HG03457 (cell line): Measurements from ENCODE around the gene RFX1.

Experiments
- ATAC-seq: cut with Tn5 transposase; IDR thresholded peaks from one replicate; pipeline ENCODE4 v1.9.1; 2021; ENCODE audit warnings: moderate number of reproducible peaks; ENCODE audit not compliant: unreplicated experiment

Gene RFX1

GRCh38 chr19:13962699-13963602, 43.2 kb downstream of the RFX1 start:
- no peak for ATAC-seq

DNA sequence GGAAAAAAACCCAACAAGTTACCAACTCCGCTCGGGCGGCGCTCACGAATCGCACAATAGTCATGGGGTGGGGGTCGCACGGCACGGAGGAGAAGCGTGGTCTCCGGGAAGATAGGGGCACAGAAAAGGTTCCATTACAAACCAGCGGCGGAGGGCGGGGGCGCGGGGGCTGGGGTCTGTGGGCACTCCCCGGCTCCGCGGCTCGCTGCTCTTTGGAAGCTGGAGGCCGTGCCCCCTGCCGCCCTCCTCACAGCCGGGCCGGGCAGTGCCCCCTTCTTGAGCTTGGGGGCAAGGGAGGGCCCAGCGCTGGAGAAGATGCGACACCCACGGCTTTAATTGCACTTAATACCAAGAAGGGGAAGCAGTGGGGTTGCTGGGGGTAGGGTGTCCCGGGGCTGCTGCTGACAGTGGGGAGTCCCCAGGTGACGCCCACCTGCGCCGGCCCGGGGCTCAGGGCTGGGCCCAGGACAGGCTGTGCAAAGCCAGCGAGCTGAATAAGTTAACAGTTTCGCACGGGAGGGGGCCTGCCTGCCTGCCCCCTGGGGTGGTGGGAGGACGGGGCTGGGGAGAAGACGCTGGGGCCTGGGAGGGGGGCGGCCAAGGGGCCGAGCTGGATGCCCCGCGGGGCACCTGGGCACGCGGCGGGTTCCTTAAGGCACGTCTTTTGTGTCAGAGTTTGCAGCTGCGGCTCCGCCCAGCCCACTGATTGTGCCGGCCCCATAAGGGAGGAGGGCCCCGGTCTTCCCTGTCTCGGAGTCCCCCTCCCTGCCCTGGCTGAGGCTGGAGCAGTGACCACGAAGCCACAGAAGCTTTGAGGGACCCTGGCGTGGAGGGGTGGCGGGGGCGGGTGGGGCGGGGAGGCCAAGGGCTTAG, 44.1 kb downstream of the RFX1 start:
- no peak for ATAC-seq

- ATAC-seq = no peak
These were observed 45.0 kb downstream of the RFX1 start for GRCh38 chr19:13960863-13961784.

GRCh38 chr19:13959962-13960862, 45.9 kb downstream of the RFX1 start:
- no peak for ATAC-seq

DNA sequence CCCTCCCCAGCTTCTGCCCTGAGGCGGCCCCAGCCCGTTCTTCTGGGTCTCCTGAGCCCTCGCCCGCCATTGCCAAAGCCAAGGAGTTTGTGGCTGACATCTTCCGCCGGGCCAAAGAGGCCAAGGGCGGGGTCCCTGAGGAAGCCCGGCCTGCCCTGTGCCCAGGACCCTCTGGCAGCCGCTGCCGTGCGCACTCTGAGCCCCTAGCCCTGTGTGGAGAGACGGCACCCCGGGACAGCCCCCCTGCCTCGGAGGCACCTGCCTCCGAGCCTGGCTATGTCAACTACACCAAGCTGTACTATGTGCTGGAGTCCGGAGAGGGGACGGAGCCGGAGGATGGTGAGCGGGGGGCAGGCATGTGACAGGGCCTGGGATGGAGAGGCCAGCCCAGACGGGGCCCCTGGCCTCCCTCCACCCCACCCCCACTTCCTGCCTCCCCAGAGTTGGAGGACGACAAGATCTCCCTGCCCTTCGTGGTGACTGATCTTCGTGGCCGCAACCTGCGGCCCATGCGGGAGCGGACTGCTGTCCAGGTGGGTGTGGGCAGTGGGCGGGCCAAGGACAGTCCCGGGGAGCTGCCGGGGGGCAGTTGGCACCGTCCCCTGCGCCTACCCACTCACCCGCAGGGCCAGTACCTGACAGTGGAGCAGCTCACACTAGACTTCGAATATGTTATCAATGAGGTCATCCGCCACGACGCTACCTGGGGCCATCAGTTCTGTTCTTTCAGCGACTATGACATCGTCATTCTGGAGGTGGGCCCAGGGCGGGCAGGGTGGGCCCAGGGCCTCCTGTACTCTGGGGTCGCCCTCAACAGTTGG, 46.8 kb downstream of the RFX1 start:
- ATAC-seq = no peak

DNA sequence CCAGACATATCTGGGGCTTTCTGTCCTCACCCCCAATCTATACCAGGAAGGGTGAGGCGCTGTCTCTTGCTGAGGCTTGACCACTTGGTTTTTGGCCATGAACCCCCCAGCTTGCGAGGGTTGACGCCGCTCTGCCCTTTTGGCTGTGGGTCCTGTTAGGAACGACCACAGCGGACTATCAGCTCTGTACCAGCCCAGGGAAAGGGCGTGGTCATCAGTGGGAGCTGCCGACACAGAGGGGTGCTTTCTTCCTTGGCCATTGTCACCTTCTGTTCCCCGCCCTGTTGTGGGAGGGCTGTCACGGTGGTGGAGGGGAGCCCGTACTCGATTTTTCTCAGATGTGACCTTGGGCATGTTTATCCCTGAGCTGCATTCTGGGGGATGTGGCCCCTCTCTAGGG, 48.1 kb downstream of the RFX1 start:
- ATAC-seq = no peak

DNA sequence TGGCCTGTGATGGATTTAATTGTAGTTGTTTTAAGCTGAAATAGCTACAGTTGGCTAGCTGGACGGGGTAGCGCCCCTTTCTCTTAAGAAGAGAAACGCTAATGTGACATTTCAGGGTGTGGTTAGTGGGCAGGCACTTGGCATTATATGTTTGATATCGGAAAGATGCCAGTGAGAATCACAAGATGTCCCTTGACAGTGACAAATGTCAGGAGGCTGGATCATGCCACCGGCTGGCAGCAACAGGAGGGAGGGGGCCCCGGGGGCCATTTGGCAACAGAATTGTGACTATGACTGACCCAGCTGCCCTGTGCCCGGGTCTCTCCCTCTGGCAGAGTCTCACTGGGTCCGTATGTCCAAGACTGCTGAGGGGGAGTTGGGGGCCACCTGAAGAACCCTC, 49.1 kb downstream of the RFX1 start:
- ATAC-seq = no peak

DNA sequence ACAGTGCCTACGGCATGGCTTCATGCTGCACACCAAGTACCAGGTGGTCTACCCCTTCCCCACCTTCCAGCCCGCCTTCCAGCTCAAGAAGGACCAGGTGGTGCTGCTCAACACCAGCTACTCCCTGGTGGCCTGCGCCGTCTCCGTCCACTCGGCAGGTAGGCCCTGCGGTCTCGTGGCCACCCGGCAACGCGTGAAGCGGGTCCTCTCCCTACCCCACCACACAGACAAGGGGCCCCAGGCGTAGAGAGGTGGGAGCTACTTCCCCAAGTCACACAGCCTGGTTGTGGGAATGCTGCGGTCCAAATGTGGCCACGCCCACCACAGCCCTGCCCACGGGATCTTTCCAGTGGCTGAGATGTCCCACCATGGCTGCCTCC, 49.8 kb downstream of the RFX1 start:
- ATAC-seq = no peak

DNA sequence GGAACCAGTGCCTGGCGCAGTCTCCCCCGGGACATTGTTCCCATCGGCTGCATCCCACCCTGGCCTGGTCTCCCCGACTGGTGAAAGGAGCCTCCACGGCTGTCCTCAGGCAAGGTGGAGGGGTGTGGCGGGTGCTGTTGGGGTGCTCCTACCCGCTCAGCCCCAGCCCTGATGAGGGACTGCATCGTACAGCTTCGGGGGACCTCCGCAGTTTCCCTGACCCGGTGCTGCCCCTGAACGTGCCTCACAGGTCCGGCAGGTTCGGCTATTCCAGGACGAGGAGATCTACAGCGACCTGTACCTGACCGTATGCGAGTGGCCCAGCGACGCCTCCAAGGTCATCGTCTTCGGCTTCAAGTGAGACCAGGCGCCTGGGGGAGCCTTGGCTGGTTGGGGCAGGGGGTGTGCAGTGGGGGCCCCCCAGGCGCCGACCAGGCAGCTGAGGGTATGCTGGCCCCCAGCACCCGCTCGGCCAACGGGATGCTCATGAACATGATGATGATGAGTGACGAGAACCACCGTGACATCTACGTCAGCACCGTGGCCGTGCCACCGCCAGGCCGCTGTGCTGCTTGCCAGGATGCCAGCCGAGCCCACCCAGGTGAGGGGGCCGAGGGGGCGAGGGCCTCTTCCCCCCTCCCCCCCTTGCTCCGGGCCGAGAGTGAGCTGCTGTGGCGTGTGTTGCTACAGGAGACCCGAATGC, 50.3 kb downstream of the RFX1 start:
- no peak for ATAC-seq

- ATAC-seq = no peak
These were observed 51.9 kb downstream of the RFX1 start for GRCh38 chr19:13954185-13954584.

DNA sequence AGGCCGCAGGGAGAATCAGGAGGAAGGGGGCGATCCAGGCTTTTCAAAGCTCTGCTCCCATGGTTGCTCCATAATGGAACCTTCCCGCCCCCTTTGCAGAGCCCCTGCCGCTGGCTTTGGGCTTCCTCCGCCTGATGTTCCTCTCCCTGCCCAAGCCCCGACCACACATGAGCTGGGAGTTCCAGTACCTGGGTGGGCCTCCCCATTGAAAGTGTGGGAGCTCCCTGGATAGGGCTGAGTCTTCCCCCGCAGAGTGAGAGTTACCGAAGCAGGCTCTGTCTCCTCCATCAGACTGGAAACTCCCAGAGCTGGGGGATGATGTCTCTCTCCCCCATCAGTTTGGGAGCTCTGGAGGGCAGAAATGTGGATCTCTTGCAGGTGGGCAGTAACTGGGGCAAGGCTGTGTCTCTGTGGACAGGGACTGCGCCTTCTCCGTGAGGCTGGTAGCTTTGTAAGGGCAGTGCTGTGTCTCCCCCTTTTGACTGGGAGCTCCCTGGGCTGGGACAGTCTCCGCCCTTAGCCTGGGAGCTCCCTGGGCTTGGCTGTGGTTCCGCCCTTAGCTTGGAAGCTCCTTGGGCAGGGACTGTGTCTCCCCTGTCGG, 53.1 kb downstream of the RFX1 start:
- ATAC-seq = no peak

- ATAC-seq = peak; percentile 95
These were observed 53.8 kb downstream of the RFX1 start, which contains the start of gene DCAF15 for GRCh38 chr19:13952154-13952930. DCAF15 (plus strand) TSS chr19:13952509; CDS start chr19:13952513, 4 bp downstream.

- ATAC-seq = no peak
These were observed 54.3 kb downstream of the RFX1 start for GRCh38 chr19:13951799-13952153.

DNA sequence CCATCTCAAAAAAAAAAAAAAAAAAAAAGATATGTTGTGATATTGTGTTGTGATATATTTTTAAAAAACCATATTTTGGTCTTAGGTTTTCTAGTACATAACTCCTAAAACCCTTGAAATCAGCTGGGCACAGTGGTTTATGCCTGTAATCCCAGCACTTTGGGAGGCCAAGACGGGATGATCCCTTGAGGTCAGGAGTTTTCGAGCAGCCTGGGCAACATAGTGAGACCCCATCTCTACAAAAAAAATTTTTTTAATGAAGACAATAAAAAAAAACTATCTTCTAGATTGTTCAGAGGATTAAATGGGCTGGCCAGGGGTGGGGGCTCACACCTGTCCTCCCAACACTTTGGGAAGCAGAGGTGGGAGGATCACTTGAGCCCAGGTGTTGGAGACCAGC, 55.1 kb downstream of the RFX1 start:
- no peak for ATAC-seq

DNA sequence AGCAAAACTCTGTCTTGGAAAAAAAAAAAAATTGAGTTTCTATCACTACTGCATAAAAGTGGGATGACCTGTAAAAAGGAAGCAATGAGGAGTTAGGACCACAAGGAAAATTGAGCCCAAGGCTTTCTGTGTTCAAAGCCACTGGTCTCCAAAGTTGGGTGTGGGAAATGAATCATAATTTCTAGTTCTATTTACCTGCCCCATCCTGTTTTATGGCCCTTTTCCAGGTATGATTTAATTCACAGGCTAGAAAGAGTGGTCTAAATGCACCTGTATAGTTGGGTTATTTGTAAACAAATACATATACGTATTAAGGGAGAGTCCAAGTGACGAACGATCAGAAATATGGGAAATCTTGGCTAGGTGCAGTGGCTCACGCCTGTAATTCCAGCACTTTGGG, 59.7 kb downstream of the RFX1 start:
- ATAC-seq = no peak

- ATAC-seq = no peak
These were observed 64.0 kb downstream of the RFX1 start for GRCh38 chr19:13942023-13942684.
